Mesodermal cell (in vitro differentiated cells): ENCODE data around the gene TCF20.

Experiments used
- H3K27ac ChIP-seq: 2 replicates; pipeline ENCODE4 v1.7.0; 2013; ENCODE audit warnings: mild to moderate bottlenecking, low read depth, low read length, moderate library complexity; ENCODE audit not compliant: severe bottlenecking
- H3K36me3 ChIP-seq: 2 replicates; pipeline ENCODE4 v1.7.1; 2013; ENCODE audit warnings: mild to moderate bottlenecking, low read length, moderate library complexity; ENCODE audit not compliant: control insufficient read depth, insufficient read depth
- H3K4me1 ChIP-seq: one replicate; pipeline ENCODE4 v1.7.1; 2013; ENCODE audit warnings: mild to moderate bottlenecking, low read length; ENCODE audit not compliant: insufficient read depth, control insufficient read depth, poor library complexity, severe bottlenecking
- H3K4me3 ChIP-seq: 2 replicates; pipeline ENCODE4 v1.7.0; 2013; ENCODE audit warnings: low read length, control low read depth, mild to moderate bottlenecking; ENCODE audit not compliant: insufficient read depth, poor library complexity, severe bottlenecking; ENCODE audit errors: extremely low read depth
- H3K9me3 ChIP-seq: 2 replicates; pipeline ENCODE4 v1.7.1; 2013; ENCODE audit warnings: mild to moderate bottlenecking, low read length, moderate library complexity; ENCODE audit not compliant: control insufficient read depth
- WGBS, 2 experiments: methylation state at CpG; one replicate each; pipeline ENCODE4 v1.1.5; 2013; ENCODE audit warnings: missing lambda C conversion rate in 2 of 2; ENCODE audit not compliant: insufficient coverage in 2 of 2; 5-methylcytosine and 5-hydroxymethylcytosine counted together

Gene TCF20

DNA sequence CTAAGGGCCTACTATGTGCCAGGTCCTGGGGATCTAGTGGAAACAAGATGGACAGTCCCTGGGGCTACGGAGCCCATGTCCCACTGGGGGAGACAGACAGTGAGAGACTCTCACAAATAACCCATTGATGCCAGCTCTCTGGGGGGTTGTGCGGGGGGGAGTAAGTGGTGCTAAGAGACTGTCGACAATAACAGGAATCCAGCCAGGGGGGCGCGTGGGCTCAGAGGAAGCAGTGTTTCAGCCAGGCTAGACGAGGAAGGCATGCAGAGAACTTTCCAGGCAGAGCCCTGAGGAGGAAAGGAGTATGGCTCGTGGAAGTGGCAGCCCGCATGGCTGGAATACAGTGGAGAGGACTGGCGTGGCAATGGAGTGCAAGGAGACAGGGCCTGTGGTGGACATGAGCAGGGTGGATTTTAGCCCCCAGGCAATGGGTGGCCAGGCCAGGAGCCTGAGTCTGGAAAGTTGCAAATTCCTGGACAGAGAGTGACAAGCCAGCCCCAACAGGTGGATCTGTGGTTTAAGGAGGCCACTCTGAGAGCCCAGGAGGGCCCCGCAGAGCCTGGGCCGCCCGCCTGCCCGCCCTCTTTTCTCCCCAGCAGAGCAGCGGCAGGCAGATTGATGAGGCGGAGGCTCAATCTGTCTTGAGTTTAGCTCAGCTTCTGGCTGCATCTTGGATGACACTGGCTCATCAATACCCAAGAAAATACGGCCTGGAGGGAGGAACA, 40.0 kb upstream of the TCF20 start:
- H3K27ac ChIP-seq, result peak overlapping the region; percentile 6
- no peak overlapping the region for H3K4me3 ChIP-seq
- H3K9me3 ChIP-seq, result no peaks in the 10 kb centered on the region
- no peaks in the 10 kb centered on the region for H3K36me3 ChIP-seq
- WGBS, 2 experiments, result 49 to 59% methylated on average over 11 to 14 of the region's 16 CpGs
- peaks cover 22% of the 10 kb centered on the region for H3K4me1 ChIP-seq

DNA sequence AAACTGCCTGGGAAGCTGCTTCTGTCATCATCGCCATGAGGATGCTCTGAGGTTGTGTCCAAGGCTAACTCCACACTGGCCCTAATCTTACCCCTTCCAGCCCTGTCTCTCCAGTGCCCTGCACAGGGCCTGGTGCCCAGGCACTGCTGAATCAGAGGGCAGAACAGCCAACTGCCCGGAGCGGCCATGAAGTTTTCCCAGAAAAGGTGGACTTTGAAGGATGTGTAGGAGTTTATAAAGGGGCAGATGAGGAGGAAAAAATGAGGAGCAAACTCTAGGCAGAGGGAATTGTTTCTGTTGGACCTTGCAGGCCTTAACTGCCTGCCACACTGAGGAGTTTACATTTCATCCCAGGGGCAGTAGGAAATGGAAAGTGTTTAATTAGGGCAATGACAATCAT, 39.4 kb upstream of the TCF20 start:
- Histone ChIP-seq H3K9me3 (no peaks in the 10 kb centered on the region), H3K36me3 (no peaks in the 10 kb centered on the region), H3K4me1 (peaks cover 19% of the 10 kb centered on the region), H3K27ac (no peak overlapping the region), H3K4me3 (no peak overlapping the region)
- 93 to 100% methylated on average over 2 to 3 of the region's 3 CpGs for WGBS, 2 experiments

DNA sequence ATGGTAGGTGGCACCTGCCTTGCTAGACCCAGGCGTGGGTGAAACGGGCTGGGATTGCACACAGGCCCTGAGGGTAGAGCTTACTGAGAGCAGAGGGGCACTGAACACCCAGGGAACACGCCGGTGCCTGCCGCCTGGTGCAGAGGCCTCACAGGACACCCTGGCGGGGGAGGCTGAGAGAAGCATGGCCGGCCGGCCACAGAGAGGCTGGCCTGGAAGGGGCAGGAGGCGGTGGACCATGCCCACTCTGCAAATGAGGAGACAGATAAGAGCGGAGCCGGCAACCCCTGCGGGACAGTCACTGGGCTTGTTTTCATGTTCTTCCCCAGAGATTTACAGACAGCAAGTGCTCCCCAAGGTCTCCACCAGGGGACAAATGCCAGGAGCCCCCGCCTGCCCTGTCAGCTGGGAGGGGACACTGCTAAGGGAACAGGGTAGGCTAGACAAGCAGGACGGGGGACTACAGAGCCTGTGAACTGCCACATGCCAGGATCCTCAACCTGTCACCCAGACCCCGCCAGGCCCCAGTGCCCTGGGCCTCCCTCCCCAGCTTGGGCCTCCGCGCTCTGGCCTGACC, 38.5 kb upstream of the TCF20 start:
- Histone ChIP-seq H3K27ac (no peak overlapping the region), H3K36me3 (no peaks in the 10 kb centered on the region), H3K9me3 (no peaks in the 10 kb centered on the region), H3K4me1 (peaks cover 15% of the 10 kb centered on the region), H3K4me3 (no peak overlapping the region)
- 75 to 84% methylated on average over 14 to 16 of the region's 17 CpGs for WGBS, 2 experiments

DNA sequence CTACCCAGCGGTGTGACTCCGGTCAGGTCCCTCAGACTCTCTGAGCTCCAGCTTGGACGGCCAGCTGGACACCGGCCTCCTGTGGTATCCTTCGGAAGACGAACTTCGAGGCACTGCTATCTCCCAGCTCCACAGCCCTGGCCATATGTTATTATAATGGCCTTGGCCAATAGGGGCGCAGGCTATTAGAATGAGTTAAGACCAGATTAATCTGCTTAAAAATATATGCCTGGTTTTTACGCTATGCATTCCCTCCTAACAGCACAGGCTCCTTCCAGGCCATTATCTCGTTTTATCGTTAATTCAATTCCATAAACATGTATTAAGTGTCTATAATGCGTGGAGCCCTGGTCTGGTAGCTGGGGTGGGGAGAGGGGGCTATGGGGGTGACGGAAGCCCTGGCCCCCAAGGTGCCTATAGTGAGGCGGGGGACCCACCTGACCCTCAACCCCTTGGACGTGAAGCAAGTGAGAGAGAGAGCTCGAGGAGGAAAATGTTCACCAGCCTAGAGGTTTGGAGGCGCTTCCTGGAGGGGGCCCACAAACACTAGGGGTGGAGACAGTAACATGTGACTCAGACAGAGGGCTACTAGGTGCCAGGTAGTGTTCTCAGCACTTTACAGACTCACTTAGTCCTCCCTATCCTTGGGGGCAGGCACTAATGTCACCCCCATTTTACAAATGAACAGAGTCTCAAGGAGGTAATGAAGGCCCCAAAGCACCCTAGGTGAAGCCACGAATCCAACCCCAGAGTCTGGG, 37.5 kb upstream of the TCF20 start:
- H3K4me1 ChIP-seq, result peaks cover 19% of the 10 kb centered on the region
- no peak overlapping the region for H3K4me3 ChIP-seq
- no peak overlapping the region for H3K27ac ChIP-seq
- no peaks in the 10 kb centered on the region for H3K9me3 ChIP-seq
- no peaks in the 10 kb centered on the region for H3K36me3 ChIP-seq
- 93 to 98% methylated on average over 6 to 10 of the region's 18 CpGs for WGBS, 2 experiments

DNA sequence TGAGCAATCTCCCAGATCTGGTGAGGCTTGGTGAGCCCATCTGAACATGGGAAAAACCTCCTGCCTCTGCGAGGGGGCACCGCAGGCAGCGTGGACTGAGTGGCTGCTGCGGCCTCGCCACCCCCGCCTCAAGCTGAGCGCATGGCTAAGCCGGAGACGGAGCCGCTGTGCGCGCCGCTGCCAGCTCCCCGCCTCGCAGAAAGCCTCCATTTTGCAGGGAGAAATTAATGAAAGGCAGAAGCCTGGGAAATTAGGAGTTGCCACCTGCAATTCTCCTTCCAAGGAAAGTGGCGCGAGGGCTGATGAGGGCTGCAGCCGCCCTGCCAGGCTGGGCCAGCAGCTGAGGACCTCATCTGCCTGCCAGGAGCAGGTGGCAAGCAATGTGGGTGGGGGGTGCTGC, 35.6 kb upstream of the TCF20 start:
- no peak overlapping the region for H3K27ac ChIP-seq
- H3K9me3 ChIP-seq, result no peaks in the 10 kb centered on the region
- H3K4me1 ChIP-seq, result peaks cover 22% of the 10 kb centered on the region
- H3K36me3 ChIP-seq, result no peaks in the 10 kb centered on the region
- 78 to 85% methylated on average over 10 to 12 of the region's 18 CpGs for WGBS, 2 experiments
- H3K4me3 ChIP-seq, result no peak overlapping the region

DNA sequence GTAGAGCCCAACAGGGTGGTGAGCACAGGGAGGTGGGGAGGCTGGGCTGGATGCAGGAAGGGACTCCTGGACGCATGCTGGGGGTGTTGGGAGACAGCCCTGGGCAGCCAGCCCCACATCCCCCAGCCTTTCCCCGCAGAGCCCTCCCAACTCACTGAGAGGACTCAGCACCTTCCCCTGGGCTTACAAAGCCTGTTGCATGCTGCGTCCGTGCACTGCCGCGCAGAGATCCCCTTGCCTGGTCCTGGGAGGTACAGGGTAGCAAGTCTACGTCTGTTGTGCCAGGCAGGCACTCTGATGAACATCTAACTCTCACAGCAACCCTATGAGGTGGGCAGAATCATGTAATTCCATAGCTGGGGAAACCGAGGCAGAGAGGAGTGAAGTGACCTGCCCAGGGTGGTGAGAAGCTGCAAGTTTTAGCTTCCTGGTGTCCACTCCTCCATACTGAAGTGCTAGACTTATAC, 33.9 kb upstream of the TCF20 start:
- peaks cover 32% of the 10 kb centered on the region for H3K4me1 ChIP-seq
- H3K36me3 ChIP-seq, result no peaks in the 10 kb centered on the region
- no peak overlapping the region for H3K4me3 ChIP-seq
- no peak overlapping the region for H3K27ac ChIP-seq
- no peaks in the 10 kb centered on the region for H3K9me3 ChIP-seq
- 28 to 39% methylated on average over 5 to 7 of the region's 8 CpGs for WGBS, 2 experiments

DNA sequence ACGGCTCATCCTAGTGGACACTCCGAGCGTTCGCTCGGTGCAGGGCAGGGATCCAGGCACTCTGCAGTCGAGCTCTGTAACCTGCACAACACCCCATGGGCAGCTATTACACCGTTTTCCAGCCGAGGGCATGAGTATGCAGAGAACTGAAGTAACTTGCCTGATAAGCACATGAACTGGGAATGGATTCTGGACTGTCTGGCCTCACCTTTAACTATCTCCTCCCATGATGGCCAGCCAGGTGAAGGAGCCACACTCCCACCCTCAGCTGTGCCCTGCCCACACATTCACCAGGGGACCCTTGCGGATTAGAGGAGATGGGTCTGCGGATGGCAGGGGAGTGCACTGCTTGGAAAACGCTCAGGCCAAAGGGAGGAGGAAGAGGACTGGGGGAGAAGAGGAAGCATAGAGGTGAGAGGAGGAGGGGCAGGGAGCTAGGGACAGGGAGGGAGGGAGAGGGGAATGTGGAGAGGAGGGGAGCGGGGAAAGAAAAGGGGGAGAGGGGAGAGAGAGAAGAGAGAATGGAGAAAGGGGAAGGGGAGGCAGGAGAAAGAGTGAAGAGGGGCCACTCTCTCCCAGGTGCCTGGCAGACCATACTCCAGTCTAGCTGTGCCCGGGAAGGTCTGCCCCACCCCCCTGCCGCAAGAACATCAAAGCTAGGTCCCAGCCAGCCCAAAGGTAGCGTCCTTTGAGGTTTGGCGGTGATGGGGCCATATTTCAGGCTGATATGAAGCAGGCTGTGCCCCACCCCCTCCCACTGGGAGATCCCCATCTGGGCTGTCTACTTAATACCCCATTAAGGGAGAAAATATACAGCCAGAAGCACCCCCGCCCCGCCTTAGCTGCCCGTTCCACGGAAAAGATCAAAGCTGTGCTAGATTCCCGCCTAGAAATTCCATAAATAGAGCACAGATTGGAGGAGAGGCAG, 33.2 kb upstream of the TCF20 start:
- H3K4me1 ChIP-seq, result peaks cover 39% of the 10 kb centered on the region
- no peaks in the 10 kb centered on the region for H3K9me3 ChIP-seq
- no peak overlapping the region for H3K27ac ChIP-seq
- H3K36me3 ChIP-seq, result no peaks in the 10 kb centered on the region
- WGBS, 2 experiments, result 36 to 40% methylated on average over 11 to 12 of the region's 21 CpGs
- H3K4me3 ChIP-seq, result no peak overlapping the region

DNA sequence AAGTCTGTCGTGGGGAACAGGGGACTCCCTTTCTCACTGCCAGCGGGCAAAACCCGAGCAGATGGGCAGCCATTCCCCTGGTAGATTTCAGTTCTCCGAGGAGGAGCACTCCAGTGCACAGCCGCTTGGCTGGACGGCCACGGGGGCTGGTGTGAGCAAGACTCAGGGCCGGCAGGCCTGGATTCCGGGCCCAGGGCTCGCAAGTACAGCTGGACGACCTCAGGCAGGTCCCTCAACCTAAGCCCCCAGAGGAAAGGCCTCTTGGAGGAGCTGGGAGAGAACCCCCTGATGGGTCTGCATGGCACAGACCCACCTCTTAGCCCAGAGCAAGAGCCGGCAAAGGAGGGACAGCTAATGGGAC, 31.3 kb upstream of the TCF20 start:
- Histone ChIP-seq H3K36me3 (no peaks in the 10 kb centered on the region), H3K4me1 (peaks cover 39% of the 10 kb centered on the region), H3K9me3 (no peaks in the 10 kb centered on the region), H3K27ac (no peak overlapping the region), H3K4me3 (no peak overlapping the region)
- 66 to 78% methylated on average over 9 to 12 of the region's 12 CpGs for WGBS, 2 experiments

DNA sequence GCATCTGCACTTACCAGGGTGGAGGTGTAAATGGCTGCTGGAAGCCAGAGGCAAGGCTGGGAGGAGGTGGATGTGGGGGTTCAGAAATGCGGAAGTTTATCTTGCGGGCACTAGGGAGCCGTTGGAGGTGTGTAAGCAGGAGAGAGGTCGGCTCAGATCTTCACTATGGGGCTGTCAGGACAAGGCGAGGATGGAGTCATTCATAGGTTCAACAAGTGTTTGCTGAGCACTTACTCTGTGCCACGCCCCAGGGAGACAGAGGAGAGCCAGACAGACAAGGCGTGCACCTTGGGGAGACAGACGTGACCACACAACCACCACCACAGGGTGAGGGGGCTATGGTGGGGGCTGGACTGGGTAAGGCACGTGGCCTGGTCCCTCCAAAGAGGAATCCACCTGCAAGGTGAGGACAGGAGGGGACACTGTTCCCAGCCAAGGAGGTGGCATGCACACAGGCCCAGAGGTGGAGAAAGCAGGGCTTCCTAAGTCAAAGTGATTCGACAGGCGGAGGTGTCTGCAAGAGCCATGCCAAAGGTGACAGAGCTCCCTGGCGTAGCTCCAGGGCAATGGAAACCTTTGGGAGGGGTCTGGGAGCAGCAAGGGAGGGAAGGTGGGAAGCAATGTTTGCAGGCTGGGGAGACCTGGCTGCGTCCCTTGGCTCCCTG, 30.8 kb upstream of the TCF20 start:
- Histone ChIP-seq H3K4me3 (no peak overlapping the region), H3K36me3 (no peaks in the 10 kb centered on the region), H3K9me3 (no peaks in the 10 kb centered on the region), H3K4me1 (peaks cover 39% of the 10 kb centered on the region), H3K27ac (no peak overlapping the region)
- 82 to 85% methylated on average over 11 to 13 of the region's 13 CpGs for WGBS, 2 experiments
